ENCODE data around the gene DBH.

GRCh38 chr9:133669182-133669801 is 33.1 kb downstream of the DBH start:
- TF ChIP-seq POLR2A (IDR thresholded peaks at IDR 0.05): no peak
- TF ChIP-seq, protein P1, sequence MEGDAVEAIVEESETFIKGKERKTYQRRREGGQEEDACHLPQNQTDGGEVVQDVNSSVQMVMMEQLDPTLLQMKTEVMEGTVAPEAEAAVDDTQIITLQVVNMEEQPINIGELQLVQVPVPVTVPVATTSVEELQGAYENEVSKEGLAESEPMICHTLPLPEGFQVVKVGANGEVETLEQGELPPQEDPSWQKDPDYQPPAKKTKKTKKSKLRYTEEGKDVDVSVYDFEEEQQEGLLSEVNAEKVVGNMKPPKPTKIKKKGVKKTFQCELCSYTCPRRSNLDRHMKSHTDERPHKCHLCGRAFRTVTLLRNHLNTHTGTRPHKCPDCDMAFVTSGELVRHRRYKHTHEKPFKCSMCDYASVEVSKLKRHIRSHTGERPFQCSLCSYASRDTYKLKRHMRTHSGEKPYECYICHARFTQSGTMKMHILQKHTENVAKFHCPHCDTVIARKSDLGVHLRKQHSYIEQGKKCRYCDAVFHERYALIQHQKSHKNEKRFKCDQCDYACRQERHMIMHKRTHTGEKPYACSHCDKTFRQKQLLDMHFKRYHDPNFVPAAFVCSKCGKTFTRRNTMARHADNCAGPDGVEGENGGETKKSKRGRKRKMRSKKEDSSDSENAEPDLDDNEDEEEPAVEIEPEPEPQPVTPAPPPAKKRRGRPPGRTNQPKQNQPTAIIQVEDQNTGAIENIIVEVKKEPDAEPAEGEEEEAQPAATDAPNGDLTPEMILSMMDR (IDR thresholded peaks at IDR 0.05): no peak
